Measurements from ENCODE around the gene CDC5L.
"Not testable (repeated sequence)": the region's sequence is repeated elsewhere in the genome, so short reads cannot be mapped to it uniquely, and the experiment has no call there.

Gene CDC5L

DNA sequence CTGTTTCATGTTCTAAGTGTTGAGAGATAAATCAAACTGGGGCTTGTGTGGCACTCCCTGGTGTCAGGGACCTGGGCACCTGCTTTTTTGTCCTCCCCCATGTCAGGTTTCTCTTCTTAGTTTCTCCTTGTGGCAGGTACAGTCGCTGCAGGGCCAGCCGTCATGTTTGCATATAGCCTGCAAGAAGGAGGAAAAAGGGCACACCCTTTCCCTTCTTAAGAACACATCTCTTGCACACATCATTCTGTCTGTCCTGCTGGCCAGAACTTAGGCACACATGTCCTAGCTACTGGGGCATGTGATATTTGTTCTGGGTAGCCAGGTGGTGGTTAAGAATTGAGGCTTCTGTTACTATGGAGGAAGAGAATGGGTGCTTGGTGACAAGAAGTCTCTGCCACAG is 27.9 kb downstream of the CDC5L start:
- no peak for DNase-seq (ENCODE audit: low read depth)

DNA sequence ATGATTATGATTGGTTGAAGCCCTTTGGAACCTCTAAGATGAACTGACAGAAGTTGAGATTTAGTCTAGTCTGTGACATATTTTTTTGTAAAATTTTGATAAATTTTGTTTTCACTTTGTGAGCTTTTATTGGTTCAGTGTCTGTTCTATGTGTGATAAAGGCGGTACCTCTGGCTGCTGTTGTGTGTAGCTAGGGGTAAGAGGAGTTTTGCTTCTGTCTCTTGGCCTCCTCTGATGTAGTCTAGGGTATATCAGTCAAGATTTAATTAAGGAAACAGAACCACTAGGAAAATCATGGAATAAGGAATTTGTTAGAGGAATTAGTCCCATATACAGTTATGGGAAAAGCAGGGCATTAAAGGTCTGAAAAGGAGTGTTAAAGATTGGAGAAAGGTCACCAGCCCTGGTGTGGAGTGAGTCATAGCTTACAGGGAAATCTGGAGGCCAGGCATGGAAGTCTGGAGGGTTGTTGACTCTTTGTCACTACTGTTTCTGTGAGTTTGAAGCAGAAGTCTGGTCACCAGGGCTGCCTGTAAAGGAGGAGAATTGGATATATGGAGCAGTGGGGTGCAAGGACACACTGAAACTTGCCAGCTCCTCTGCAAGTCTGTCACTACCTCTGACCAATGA is 28.5 kb downstream of the CDC5L start:
- DNase-seq (ENCODE audit: low read depth) = no peak

DNA sequence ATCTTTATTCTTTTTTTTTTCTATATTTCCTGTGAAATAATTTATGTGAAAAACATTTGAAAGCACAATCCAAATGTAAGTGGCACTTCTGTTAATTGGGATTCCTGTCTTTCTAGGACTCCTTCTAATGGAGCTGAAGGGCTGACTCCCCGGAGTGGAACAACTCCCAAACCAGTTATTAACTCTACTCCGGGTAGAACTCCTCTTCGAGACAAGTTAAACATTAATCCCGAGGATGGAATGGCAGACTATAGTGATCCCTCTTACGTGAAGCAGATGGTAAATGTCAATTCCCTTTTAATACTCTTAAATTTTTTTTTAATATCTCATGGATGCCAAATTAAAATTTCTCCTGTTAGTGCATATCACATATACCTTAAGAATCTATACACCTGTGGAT is 35.0 kb downstream of the CDC5L start:
- no peak for DNase-seq (ENCODE audit: low read depth)

DNA sequence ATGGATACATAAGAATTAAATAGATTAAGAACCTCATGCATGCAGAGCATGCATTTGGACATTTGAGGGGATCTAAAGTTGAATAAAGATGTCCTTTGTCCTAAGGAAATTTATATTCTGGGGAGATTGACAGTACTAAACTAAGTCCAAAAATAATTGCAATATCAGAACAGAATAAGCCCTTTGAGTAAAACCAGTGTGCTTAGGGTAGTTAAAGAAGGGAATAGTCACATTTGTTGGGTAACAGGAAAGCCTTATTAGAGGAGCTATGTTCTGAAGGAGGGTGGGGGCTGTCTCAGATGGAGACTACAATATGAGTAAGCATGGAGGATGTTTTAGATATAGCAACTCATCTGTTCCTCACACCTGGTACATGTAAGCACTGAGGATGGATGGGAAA is 35.8 kb downstream of the CDC5L start:
- DNase-seq (ENCODE audit: low read depth) = no peak

DNA sequence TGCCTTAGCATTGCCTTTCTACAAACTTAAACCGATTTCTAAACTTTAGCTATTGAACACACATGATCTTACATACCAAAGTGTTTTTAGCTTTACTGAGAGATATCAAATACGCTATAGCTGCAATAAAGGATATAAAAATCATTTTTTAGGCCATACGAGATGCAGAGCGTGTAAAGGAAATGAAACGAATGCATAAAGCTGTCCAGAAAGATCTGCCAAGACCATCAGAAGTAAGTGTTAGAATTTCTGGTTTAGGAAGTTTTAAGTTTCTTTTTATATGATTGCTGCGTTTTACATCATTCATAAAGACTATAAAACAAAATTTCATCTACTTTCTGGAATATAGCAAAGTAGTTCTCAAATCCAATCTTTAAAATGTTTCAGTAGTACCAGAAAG is 38.4 kb downstream of the CDC5L start:
- DNase-seq (ENCODE audit: low read depth) = no peak

DNA sequence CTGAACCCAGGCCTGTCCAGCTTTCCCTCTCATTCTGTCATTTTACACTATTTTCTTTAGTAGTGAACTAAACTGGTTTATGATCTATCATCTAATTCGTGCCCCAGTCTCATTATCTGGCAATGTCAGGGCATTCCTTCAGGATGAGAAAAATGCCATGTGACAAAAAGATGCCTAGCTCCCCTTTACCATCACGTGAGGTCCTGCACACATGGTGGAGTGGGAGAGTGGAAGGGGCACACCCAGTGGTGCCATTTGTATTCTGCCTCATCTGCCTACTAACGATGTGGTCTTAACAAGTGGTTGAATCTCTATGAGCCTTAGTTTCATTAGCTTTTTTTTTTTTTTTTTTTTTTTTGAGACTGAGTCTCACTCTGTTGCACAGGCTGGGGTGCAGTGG is 41.2 kb downstream of the CDC5L start:
- DNase-seq (ENCODE audit: low read depth) = no peak

DNA sequence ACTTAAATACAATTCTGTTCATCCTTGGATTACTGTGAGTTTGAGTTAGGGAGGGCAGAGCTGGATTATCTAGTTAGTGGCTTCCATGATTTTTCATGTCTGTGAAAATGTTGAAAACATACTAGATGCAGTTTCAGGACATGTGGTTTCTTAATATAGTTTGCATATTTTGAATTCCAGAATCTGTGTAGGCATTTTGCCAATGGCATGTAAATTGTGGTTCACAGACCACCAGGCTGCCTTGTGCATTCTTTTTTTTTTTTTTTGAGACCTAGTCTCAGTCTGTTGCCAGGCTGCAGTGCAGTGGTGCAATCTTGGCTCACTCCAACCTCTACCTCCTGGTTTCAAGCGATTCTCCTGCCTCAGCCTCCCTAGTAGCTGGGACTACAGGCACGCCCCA is 42.8 kb downstream of the CDC5L start:
- DNase-seq (ENCODE audit: low read depth) = no peak

DNA sequence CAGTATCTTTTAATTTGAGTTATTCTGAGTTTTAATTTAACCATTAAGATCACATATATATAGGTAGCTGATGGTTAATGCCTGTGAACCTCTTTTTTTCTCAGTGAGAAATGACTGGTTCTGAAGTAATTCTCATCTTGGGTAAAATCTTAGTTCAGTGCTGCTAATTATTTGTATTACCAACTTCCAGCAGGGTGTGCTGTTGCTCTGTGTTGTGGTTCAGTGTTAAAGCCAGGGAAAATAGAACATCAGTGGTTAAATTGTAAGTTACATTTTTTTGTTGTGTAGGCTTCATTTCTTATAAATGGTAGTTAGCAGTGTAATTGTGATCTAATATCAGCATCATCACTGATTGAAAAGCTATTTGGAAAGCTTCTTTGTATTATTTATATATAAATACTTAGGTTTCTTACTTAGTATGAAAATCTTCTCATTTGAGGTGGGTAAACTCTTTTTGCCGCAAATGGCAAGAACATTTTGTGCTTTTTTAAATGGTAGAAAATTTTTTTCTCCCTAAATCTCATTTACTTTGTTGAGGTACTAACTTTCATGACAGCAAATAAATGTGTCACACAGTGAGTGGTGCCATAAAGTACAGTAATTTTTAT is 43.7 kb downstream of the CDC5L start:
- no peak for DNase-seq (ENCODE audit: low read depth)

DNA sequence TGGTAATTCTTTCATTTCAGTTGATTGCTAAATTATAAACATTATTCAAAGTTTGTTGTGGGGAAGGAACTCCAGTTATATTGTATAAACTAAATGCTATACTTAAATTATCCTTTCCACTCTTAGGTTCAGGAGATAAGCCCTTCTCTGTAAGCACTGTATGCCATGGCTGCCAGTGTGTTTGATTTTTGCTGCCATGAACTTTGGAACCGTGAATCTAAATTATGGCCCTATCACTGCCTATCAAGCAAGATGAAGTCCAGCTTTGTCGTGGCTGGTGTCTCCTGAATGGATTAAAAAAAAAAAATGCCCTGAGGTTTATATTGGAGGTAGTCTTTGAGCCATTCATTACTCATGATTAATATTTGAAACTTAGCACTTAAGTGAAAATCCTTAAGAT is 44.7 kb downstream of the CDC5L start:
- no peak for DNase-seq (ENCODE audit: low read depth)

DNA sequence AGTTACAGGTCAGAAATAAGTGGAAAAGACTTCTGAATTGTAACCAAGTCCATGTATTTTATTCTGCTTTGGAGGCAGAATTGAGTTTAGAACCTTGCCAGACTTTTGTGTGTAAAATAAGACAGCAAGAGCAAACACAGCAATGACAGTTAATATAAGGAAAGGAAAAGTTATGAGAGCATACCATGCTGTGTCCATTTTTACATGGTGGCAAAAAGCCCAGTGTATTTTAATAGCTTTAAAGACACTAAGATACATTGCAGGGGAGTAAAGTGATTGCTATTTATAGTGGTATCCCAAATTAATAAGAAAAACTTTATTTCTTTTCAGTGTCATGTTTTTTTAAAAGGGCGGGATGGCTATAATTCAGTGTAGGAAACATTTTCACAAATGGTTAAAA is 45.2 kb downstream of the CDC5L start:
- DNase-seq (ENCODE audit: low read depth) = no peak

DNA sequence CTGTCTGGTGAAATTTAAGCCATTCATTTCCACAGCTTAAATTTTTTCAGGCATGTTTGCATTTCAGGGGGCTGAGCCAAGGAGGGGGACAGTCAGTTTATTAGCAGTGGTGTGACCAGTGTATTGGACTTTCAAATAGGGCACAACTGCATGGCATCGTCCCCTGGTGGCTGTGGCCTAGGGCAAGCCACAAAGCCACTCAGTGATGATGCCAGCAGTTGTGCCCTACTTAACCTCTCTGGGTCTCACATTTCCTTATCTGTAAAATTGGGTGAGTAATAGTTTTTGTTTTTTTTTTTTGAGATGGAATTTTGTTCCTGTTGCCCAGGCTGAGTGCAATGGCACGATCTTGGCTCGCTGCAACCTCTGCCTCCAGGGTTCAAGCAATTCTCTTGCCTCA is 48.0 kb downstream of the CDC5L start:
- no peak for DNase-seq (ENCODE audit: low read depth)

DNA sequence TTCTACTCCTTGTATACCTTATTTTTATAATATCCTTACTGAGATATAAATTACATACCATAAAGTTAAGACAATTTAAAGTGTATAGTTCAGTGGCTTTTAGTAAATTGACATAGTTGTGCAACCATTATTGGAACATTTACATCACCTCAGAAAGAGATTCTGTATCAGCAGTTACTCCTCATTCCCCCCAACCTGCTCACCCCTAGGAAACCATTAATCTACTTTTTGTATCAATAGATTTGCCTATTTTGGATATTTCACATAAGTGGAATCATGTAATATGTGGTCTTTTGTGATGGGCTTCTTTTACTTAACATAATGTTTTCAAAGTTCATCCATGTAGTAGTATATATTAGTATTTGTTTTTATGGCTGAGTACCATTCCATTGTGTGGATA is 51.3 kb downstream of the CDC5L start:
- DNase-seq (ENCODE audit: low read depth) = no peak

DNA sequence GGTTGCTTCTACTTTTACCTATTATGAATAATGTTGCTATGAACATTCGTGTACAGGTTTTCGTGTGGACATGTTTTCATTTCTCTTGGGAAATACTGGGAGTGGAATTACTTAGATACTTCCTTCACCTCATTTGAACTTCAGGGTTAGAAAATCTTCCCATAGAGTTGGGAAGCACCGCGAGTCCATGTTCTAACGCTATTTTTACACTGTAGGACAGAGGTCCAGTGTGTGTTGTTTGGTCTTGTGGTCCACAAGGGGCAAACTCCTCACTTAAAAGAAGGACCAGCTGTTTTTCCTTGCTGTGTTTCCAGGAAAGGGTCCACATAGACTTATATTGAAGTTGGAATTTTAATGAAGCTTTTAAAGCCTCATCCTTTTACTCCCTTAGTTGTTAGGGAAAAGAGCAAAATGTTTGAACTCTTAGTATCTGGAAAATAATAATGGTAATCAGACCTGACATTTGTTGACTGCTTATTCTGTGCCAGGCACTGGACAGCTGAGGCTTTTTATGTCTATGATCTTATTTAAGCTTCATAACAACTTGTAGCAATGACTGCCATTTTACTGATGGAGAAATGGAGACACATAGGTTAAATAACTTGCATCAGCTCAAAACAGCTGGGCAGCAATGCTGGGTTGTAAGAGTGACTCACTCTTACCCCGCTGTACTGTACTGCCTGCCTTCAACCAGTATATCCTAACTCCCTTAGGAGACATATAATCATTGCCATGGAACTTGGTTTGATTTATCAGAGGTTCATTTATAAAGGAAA is 52.0 kb downstream of the CDC5L start:
- no peak for DNase-seq (ENCODE audit: low read depth)

DNA sequence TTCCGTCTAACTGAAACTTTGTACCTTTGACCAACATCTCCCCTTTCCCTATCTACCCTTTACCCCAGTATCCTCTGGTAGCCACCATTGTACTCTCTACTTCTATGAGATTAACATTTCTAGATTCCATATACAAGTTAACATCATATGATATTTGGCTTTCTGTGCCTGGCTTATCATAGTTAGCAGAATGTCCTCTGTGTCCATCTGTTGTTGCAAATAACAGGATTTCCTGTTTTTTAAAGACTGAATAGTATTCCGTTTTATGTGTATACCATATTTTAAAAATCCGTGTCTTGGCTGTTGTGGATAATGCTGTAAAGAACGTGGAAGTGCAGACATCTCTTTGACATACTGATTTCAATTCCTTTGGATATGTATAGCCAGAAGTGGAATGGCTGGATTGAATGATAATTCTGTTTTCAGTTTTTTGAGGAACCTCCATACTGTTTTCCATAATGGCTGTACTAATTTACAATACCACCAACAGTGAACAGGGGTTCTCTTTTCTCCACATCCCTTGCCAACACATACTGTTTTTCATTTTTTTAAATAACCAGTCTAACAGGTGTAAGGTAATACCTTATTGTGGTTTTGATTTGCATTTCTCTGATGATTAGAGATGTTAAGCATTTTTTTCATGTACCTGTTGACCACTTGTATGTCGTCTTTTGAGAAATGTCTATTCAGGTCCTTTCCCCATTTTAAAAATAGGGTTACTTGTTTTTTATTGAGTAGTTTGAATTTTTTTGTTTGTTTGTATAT is 53.8 kb downstream of the CDC5L start:
- no peak for DNase-seq (ENCODE audit: low read depth)

DNA sequence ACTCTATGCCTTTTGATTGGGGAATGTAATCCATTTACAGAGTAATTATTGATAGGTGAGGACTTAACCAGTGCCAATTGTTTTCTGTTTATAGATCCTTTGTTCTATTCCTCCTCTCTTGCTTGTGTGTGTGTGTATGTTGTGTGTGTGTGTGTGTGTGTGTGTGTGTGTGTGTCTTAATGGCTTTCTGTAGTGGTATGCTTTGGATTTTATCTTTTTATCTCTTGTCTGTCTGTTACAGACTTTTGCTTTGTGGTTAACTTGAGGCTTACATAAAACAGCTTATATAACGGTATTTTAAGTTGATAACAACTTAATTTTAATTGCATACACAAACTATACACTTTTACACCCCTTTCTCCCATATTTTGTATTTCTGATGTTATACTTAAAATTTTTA is 54.7 kb downstream of the CDC5L start:
- DNase-seq (ENCODE audit: low read depth) = no peak

DNA sequence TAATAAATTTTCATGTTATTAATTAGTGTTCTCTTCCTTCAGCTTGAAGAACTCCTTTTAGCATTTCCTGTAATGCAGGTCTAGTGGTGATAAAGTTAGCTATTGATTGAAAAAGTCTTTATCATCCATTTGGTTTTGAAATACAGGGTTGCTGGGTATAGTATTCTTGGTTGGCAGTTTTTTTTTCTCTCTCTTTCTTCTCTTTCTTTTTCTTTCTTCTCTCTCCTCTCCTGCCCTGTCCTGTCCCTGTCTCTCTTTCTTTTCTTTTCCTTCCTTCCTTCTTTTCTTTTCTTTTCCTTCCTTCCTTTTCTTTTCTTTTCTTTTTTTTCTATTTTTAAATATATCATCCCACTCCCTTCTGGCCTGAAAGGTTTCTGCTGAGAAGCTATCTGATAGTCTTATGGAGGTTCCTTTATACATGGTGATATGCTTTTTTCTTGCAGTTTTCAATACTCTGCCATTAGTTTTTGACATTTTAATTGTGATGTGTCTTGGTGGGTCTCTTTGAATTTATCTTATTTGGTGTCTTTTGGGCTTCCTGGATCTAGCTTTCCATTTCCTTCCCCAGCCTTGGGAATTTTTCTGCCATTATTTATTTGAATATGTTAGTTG is 55.4 kb downstream of the CDC5L start:
- no peak for DNase-seq (ENCODE audit: low read depth)

DNA sequence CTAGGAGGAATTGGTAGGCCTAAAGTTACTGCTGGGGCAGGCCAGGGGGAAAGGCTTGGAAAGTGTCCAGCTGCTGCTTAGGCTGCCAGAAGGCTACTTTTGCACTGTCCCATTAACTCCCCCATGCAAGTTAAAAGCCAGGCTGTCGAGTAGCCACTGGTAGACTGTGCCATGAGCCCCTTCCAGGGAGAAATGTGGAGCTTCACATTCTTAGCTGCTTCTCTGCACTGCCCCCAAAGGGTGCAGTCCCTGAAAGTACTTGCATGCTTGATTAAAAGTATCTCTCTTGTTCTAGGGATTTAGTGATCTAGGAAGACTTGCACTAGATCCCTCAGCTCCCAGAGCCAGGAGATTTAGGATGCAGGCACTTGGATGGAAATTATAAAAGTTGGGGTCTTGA is 57.3 kb downstream of the CDC5L start:
- DNase-seq (ENCODE audit: low read depth) = no peak

DNA sequence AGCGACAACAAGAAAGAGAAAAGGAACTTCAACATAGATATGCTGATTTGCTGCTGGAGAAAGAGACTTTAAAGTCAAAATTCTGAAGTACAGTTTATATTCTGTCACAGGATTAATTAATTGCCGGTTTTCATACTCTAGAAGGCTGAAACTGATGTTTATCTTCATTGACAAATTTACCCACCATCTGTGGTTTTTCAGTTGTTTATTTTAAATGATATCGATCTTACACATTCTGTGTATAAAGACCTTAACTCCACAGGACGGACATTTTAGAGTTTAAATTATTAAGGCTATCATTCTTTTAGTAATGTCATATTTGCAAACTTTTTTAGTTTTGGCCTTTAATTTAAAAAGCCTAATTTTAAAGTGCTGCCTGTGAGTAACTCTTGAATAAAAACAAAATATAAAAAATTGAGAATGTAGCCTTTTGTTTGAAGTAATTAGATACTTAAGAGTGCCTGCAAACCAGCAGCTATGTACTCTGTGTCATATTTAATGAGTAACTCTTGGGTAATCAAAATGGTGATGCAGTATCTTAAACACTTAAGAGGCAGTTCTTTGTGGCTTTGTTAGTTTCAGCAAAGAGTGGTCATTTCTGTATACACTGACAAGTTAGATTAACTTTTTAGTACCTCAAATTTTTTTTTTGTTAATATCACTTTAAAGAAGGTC is 59.3 kb downstream of the CDC5L start:
- DNase-seq (ENCODE audit: low read depth) = no peak

DNA sequence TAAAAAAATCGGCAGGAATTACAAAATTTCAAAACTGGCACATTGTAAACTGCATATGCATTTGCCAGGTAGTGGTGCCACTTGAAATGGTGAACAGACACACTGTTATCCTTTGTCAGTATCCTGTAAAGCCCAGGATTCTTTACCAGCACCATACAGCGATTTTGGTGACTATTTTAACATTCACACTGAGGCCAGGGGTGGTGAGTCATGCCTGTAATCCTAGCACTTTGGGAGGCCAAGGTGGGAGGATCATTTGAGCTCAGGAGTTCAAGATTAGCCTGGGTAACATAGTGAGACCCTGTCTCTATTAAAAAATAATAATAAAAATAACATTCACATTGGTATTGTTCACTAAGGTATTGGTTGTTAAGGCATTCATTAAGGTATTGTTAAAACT is 61.7 kb downstream of the CDC5L start:
- DNase-seq (ENCODE audit: low read depth) = not testable (repeated sequence)

DNA sequence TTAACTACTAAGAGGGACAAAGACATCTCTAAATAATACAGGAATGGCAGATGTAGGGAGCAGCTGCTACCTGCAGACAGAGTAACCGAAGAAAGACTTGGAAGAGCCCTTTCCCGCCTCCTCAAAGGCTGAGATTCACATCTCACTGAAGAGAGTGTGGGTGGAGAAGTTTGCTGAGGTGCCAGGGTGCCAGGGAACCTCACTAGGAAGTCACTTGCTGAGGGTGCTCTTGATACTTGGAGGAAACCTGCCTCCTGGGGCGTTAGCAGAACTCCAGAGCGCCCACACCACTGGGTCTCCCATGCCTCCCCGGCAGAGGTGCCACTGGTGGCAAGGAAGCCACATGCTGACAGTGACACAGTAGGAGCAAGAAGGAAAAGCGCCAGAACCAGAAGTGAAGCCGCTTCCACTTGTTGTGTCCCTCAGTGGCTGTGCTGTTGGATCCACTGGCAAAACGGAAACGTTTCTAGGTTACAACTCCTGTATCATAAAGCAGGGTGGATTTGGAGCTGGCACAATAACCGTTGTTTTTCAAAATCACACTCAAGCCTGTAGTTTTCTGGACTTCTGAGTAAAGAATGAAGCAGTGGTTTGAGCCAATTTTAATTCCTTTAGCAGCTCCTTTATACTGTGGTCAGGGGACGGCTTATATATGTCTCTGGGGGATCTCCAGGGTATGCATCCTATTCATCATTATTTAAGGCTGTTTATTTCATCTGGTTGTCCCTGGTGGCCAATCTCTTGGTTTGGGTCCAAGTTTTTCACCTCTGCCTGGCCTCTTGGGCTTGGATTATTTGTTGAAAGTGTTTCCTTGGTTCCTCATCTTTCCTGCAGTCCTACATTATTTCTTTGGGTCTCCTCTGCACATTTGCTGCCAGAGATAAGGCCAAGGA is 64.5 kb downstream of the CDC5L start:
- DNase-seq (ENCODE audit: low read depth) = no peak

DNA sequence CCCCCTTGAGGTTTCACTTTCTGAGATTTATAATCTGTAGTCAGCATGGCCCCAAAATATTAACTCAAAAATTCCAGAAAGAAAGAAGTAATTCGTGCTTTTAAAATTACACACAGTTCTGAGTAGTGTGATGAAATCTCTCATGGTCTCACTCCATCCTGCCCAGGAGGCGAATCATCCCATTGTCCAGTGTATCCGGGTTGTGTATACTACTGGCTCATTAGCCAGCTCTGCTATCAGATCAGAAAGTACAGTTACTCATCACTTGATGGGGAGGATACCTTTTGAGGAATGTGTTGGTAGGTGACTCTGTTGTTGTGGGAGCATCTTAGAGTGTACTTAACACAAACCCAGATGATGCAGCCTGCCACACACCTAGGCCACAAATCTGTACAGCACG is 65.2 kb downstream of the CDC5L start:
- no peak for DNase-seq (ENCODE audit: low read depth)
